GDM1 (cell line): ENCODE data around the gene DBH.

Source experiments
- DNase-seq: peaks from one replicate; lab custom pipeline; 2025; lab: John Stamatoyannopoulos, UW

The DBH gene

GRCh38 chr9:133701321-133701980 is 65.3 kb downstream of the DBH start:
- no peak for DNase-seq

- no peak for DNase-seq
Measured at GRCh38 chr9:133701981-133702797, 66.0 kb downstream of the DBH start.

- no peak for DNase-seq
Measured at GRCh38 chr9:133702798-133703590, 66.8 kb downstream of the DBH start.

GRCh38 chr9:133703591-133704399 is 67.6 kb downstream of the DBH start:
- no peak for DNase-seq

GRCh38 chr9:133704711-133705181 is 68.6 kb downstream of the DBH start:
- DNase-seq = no peak

- DNase-seq = no peak
Measured at GRCh38 chr9:133705576-133705975, 69.4 kb downstream of the DBH start.

GRCh38 chr9:133706307-133707050 is 70.3 kb downstream of the DBH start:
- DNase-seq = no peak

GRCh38 chr9:133707065-133707762 is 71.1 kb downstream of the DBH start:
- no peak for DNase-seq

GRCh38 chr9:133707763-133708245 is 71.6 kb downstream of the DBH start:
- DNase-seq = no peak

- no peak for DNase-seq
Measured at GRCh38 chr9:133708246-133709014, 72.3 kb downstream of the DBH start.
